ENCODE data around the gene KIF1A. TPM values are rescaled to one million over a fixed set of nuclear protein-coding genes. Genes with fewer than 3 reads are reported as not detected.

The KIF1A gene
- total RNA-seq, 2 donors from 2014 or later = 27.4 to 51.5 TPM

DNA sequence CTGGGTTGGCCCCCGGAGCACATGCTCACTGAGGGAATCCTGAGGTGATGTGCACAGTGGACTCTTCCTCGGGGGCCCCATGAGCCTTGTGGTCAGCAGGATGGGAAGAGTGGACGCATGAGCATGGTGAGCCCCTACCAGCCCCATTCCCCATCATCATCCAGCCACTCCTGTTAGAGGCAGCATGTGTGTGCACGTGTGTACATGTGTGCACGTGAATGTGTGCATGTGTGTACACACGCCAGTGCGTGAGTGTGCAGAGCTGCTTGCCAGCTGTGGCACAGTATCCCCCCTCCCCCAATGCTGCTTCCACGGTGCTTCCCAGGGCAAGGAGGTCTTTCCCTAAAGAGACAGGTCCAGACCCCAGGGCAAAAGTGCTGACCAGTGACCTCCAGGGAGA, 57.8 kb downstream of the KIF1A start:
- DNase-seq = no peak
- intact Hi-C loops (cut with DNase I) = no loop called here
- no peak for ATAC-seq

DNA sequence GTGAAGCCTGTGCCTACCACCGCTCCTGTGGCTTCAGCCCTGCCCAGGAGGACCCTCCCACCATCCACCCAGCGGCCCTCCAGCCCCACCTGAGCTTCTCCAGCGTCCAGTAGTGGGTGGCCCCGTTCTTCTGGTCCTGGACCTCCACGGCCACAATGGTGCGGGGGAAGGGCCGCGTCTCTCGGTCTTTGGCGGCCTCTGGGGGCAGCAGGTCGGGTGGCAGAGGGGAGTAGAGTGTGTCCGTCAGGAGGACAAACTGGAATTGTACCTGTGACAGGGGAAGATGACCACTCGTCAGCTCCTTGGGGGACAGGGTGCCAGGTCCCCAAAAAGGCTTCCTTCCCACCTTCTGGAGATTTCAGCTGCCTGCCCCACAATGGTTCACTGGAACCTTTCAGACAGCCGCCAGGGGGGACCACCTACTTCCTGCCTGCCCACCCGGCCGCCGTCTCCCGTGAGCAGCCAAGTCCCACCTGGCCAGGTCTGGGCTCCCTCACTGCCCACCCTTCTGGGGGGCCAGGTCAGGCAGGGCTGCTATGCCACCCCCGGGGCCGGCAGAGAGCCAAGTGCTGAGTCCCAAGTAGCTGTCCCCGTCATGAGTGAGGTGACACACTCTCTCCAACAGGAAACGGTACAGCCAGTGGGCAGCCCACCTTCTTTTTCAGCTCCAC, 59.3 kb downstream of the KIF1A start:
- no peak for ATAC-seq
- intact Hi-C loops (cut with DNase I) = no loop called here
- DNase-seq = no peak

DNA sequence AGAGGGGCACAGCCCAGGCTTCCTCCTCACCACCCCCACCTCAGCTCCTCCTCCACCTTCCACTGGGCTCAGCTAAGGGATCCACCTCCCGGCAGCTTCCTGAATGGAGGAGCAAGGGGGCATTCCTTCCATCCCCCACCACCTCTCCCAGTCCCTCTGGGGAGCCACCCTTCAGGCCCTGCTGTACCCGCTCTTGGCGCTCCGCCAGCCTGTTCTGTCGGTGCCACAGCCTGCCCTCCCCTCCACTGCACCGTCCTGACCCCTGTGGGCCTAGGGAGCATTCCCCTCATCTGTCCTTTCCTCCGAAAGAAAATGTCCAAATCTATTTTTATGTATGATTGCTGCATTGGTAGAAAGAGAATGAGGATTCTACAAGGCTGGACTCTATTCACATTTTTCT, 59.9 kb downstream of the KIF1A start:
- DNase-seq (no peak), ATAC-seq (no peak)
- intact Hi-C loops (cut with DNase I) = no loop called here

DNA sequence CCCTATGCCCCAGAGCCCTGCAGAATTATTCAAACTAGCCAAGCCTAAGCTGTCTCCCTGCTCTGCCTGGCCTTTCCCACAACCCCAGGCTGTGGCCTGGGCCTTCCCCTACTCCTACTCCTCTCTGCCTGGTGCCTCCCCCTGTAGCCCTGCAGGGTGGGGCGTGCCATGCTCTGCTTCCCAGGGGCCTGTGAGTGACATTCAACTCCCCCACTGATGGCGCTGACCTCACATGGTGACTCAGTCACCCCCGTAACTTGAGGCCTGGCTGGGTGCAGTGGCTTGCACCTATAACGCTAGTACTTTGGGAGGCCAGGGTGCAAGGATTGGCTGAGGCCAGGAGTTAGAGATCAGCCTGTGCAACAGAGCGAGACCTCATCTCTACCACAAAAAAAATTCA, 60.6 kb downstream of the KIF1A start:
- no peak for DNase-seq
- intact Hi-C loops (cut with DNase I) = no loop called here
- ATAC-seq = no peak

DNA sequence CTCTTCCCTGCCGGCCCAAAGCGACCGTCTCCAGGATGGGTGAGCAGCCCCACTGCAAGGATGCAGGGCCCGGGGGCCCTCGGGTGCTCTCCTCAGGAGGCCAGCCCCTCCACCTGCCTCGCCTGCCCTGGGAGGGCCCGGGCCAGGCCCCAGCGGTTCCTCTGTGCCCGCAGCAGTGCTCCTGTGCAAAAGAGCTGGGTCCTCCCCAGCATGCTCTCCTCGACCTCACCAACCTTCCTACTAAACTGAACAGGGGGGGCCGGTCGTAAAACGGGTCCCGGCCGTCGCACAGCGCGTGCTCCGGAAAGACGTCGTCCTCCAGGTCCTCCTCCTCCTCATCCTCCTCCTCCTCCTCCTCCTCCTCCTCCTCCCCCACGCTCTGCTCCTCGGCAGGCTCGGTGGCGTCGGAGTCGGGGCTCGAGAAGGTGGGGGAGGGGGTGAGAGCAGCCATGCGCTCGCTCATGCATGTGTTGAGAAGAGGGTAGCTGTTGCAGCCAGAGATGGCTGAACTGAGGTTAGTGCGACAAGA, 62.9 kb downstream of the KIF1A start:
- no peak for DNase-seq
- intact Hi-C loops (cut with DNase I) = no loop called here
- ATAC-seq = no peak

DNA sequence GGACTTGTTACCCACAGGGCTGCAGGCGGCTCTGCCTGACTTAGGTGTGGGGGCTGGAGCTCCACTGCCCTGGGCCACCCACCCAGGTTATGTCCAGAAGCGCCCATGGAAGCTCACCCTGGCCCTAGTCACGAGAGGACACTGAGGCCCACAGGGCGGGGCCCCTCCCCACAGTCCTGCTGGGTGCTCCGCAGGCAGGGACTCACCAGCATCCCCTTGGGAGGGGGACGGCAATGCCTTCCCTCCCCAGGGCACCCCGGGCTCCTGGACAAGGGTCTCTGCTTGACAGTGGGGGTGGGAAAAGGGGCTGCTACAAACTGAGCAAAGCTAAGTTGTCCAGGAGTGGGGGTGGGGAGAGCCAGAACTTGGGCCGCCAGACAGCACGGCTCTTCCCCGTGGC, 67.8 kb downstream of the KIF1A start:
- ATAC-seq (no peak), DNase-seq (no peak)
- intact Hi-C loops (cut with DNase I) = no loop called here

DNA sequence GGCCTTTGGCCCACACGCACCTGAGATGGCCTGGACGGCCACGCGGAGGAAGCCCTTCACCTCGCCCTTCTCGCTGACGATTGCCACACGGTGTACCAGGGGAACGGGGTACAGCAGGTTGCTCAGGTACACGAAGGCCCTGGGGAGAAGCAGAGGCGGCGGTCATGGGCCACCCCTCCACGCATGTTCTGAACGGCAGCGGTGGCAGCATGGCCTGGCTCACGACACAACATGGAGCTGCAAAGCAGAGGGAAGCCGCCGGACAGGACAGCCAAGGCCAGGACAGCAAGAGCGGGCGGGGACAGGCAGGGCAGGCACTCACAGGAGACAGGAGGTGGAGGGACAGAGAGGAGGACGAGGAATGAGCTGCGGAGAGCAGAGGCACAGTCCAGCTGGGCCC, 69.6 kb downstream of the KIF1A start:
- DNase-seq (no peak), ATAC-seq (no peak)
- intact Hi-C loops (cut with DNase I) = no loop called here

DNA sequence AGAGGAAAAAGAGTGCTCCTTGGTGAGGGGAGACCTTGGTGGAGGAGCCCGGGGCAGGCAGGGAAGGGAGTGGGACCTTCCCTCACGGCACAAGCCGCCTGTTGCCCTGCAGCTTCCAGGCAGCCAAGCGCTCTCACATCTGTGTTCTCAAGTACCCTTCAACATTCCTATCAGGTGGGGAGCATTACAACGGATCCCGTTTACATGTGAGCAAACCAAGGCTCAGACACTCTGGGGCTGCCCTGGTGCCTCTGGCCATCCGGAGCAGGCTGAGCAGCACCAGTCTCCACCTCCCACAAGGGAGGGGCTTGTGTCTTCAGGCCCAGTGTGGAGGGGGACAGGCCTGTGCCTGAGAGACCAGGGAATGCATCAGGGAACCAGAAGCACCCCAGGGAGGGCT, 70.5 kb downstream of the KIF1A start:
- intact Hi-C loops (cut with DNase I) = no loop called here
- ATAC-seq (no peak), DNase-seq (no peak)

DNA sequence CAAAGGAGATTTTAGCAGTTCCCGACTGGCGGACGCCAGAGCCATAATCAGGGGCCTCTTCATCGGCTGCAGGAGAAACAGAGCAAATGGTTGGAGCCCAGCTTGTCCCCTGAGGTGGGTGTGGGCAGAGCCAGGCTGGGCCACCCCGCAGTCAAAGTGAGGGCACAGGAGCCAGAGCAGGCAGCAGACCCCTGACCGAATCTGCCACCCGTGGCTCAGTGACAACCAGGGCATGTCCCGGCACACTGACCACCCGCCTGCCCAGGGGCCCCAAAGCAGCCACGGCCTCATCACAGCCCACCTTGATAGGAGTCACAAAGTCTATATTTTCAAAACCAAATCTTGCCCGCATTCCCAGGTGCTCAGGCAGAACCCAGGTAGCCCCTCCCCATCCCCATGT, 72.8 kb downstream of the KIF1A start:
- ATAC-seq (no peak), DNase-seq (no peak)
- intact Hi-C loops (cut with DNase I) = no loop called here

DNA sequence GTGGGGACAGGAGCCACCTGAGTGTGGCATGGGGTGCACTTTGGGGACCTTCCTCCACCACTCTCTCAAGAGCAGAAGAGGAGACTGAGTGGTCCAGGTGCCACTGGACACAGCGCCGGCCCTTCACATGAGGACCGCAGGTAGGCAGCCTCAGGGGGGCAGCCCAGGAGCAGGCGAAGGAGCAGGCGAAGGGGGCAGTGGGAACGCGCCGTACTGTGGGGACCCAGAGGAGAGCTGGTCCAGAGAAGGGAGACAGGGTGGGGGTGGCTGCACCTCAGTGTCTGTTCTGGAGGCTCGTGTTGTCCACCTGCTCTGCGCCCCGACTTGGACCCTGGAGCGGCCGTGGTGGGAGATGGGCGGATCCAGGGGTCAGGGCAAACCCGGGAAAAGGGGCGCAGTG, 73.3 kb downstream of the KIF1A start:
- intact Hi-C loops (cut with DNase I) = no loop called here
- ATAC-seq (no peak), DNase-seq (no peak)

DNA sequence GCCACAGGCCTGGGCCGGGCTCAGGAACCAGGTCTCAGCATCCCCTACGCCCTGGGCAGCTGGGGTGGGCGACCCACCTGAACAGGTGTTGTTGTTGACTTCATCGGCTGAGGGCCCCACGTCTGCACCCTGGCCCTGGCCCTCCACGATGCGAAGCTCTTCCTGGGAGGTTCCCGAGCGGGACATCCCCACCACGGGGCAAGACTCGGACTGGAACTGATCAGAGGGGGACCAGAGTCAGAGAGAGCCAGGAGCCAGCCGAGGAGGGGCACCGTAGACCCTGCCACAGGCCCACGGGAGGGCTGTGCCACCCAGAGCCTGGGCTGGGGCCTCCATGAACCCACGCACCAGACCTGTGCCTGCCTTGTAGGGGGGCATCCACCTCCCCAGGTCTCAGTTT, 74.1 kb downstream of the KIF1A start:
- DNase-seq (no peak), ATAC-seq (no peak)
- intact Hi-C loops (cut with DNase I) = no loop called here

DNA sequence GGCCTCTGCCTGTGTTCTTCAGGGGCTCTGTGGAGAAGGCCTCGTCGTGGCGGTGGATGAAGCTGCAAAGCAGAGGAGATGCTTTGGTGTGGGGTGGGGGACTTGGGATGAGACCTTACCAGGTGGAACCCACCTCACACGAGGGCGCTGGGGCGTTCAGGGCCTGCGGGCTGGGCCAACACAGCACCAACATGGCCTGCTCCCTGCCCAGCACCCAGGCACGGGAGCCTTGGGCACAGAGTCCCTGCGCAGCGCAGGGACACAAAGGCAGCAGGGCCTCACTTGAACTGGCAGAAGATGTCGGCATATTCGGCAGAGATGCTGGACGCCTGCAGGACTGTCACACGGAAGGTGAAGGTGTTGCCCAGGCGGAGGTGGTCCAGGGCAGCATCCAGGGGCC, 74.6 kb downstream of the KIF1A start:
- ATAC-seq = no peak
- intact Hi-C loops (cut with DNase I) = no loop called here

DNA sequence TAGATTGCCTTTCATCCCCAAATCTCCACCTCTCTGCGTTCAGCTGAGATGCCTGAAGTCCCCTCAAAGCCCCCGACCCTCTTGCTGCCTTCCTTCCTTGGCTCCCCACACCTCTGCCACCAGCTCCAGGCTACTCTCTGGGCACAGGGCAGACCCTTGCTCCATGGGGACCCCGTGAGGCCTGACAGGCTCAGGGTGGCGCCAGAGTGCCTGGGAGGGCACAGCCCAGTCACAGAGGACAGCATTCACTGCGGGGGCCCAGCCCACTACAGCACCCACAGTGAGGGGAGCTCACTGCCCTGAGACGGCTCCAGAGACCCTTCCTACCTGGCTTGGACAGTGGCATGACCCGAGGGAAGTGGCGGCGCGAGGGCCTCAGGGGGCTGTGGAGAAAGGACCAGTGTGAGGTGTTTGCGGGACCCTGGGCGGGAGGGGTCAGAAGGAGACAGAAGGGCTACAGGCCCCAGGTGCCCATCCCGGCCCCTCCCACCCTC, 77.4 kb downstream of the KIF1A start:
- no peak for DNase-seq
- intact Hi-C loops (cut with DNase I) = no loop called here
- no peak for ATAC-seq

More for the DNA sequence above, 74.6 kb downstream of the KIF1A start:
- DNase-seq = no peak

DNA sequence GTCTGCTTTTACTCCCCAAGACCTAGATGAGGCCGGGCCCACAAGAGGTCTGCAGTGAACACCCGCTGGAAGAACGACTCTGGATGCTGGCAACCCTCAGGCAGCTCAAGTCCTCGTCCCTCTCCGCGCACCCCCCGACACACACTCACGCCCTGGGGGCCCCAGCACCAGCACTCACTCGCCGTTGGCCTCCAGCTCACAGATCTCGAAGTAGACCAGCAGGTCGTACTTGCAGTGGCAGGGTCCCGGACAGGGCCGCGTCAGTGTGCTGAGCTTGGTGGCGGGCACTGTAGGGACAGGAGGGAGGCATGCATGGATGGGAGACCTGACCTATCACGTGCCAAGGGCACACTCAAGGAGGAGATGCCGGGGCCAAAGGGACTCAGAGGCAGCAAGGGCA, 78.9 kb downstream of the KIF1A start:
- intact Hi-C loops (cut with DNase I) = no loop called here
- no peak for DNase-seq

DNA sequence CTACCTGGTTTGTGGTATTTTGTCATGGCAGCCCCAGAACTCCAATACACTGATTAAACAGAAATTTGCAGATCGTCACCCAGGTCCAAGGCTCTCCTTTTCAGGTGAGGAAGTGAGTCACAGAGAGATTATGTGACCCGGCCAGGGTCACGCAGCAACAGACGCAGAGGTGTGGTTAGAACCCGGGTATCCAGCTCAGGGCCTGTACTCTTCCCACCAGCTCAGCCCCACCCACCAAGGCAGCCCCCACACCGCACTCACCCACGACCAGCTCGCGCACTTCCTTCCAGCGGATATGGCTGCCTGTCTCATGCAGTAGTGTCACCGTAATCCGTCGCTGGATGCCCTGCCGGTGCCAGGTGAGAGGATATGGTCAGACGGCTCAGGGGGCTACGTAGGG, 80.2 kb downstream of the KIF1A start:
- intact Hi-C loops (cut with DNase I) = no loop called here
- ATAC-seq (no peak), DNase-seq (no peak)

More for the DNA sequence above, 78.9 kb downstream of the KIF1A start:
- ATAC-seq = no peak

DNA sequence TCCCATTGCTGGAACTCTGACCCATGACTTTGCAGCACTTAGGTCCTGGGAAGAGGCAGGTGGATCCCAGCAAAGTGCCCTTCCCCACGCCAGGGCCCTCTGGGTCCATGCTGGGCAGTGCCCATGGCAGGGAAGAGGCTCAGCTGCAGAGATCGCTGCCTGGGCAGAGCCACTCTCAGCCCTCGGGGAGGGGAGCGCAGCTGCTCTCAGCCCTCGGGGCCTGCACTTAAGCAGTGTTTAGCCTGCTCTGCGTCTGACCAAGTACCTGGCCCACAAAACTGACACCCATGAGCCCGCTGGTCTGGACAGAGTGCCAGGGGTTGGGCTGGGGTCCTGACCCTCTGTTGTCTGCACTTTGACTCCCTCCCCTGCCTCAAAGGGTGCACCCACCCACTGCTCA, 82.1 kb downstream of the KIF1A start:
- DNase-seq (no peak), ATAC-seq (no peak)
- intact Hi-C loops (cut with DNase I) = no loop called here

DNA sequence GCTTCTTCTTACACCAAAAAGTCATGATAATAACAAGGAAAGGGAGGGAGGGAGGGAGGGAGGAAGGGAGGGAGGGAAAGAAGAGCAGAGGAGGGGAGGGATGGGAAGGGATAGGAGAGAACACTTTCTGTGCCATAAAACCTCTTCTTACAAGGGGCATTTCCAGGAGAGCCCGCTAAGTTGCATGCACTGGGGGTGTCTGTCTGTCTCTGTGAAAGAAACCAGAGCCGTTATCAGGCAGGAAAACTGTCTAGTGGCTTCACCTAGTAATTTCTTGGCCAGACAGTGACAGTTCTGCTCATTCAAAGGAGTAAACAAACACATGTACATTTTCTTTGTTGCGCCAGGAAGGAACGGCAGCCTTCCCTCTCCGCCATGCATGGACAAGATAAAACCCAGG, 82.5 kb downstream of the KIF1A start:
- DNase-seq (no peak), ATAC-seq (no peak)
- intact Hi-C loops (cut with DNase I) = no loop called here

DNA sequence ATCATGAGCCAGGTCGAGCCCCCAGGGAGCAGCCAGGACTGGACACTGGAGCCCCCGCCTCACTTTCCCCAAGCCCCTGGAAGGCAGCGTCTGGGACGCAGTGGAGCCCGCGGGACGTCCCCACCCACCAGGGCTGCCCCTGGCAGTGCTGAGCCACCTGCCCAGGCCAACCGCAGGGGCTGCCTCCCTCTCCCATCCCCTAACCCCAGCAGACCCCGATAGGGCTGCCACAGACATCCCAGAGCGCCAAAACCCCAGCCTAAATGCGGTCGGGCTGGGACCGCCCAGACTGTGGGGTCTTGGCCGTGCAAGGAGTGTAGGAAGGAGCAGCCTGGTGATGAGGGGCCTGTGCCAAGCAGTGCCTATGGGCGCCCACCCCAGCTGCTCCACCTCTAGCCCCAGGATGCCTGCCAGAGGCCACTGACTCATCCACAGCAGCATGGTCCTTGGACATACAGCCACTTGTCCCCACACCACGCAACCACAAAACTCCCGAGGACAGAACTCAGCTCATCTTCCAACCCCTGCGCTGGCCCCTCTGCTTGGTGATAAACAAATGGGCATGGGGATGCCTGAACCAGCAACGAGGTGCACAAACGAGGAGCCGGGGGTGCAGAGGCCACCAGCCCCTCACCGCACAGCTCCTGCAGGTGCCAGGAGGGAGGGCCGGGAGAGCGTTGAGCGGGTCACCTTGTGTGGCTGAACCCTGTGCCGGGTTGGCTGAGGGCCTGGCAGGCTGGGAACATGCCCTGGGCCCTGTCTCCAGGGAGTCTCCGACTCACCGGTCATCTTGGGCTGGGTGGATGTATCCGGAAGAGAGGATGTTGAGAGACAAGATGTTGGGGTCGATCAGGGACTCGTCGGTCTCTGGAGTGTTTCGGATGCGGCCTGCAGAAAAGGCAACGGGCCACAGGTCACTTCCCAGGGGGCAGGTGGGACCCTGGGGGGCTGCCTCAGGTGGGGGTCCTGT, 83.5 kb downstream of the KIF1A start:
- DNase-seq (no peak), ATAC-seq (no peak)
- intact Hi-C loops (cut with DNase I) = no loop called here

DNA sequence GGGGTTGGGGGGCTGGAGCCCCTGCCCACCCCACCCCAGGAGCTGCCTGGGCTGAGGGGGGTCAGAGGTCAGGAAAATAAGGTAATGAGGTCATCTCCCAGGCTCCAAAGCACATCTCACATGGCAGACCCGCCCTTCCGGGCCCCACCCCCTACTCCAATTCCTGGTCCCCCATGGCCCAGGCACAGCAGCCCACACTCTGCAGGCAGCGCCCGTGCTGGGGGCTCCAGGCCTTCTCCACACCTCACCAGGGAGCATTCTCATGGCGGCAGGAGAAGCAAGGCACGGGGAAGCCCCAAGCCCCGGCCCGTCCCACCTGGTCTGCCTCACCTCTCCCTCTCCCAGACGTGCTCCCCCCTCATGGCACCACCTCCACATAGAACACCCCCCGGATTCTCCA, 84.5 kb downstream of the KIF1A start:
- DNase-seq (no peak), ATAC-seq (no peak)
- intact Hi-C loops (cut with DNase I) = no loop called here

DNA sequence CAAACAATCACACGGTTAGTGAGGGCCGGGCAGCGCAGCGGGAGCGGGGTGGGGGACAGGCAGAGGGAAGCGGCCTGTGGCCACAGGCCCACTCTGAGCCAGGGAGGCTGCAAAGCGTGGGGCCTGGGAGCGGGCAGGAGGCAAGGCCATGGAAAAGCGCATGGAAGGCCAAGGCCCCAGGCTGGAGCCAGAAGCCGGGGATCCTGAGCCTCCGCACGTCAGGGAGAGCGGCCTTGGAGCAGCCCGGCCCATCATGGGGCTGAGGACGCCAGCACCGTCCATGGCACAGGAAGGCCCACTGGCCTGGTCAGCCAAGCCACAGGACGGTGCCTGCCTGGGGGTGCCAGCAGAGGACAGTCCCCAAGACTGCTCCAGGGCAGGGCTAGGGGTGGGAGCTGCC, 85.3 kb downstream of the KIF1A start:
- intact Hi-C loops (cut with DNase I) = no loop called here
- DNase-seq = no peak
- ATAC-seq = no peak
